ENCODE results near the gene HNRNPUL1.
A peak's percentile ranks its signal among the peaks of the same experiment; 100 is the strongest.

Gene HNRNPUL1

GRCh38 chr19:41319500-41320184 lies 55.5 kb downstream of the HNRNPUL1 start:
- Histone ChIP-seq H3K36me3 (ENCODE audit: insufficient read depth, low read length) (peaks cover 7% of the 10 kb centered on the region), H3K9ac (ENCODE audit: low read depth, low read length) (no peak overlapping the region)

GRCh38 chr19:41320185-41320518 lies 56.0 kb downstream of the HNRNPUL1 start:
- H3K4me1 ChIP-seq (ENCODE audit: insufficient read depth, low read length): peaks cover 35% of the 10 kb centered on the region
- H3K9ac ChIP-seq (ENCODE audit: low read depth, low read length): no peak overlapping the region
- peaks cover 7% of the 10 kb centered on the region for H3K36me3 ChIP-seq (ENCODE audit: insufficient read depth, low read length)

More at GRCh38 chr19:41319500-41320184, 55.5 kb downstream of the HNRNPUL1 start:
- H3K4me1 ChIP-seq (ENCODE audit: insufficient read depth, low read length): peaks cover 33% of the 10 kb centered on the region
- H3K9me3 ChIP-seq (ENCODE audit: control insufficient read depth, insufficient read depth, low read length): no peaks in the 10 kb centered on the region

GRCh38 chr19:41320568-41320967 lies 56.4 kb downstream of the HNRNPUL1 start:
- Histone ChIP-seq H3K9me3 (ENCODE audit: control insufficient read depth, insufficient read depth, low read length) (no peaks in the 10 kb centered on the region), H3K9ac (ENCODE audit: low read depth, low read length) (no peak overlapping the region), H3K4me1 (ENCODE audit: insufficient read depth, low read length) (peaks cover 35% of the 10 kb centered on the region), H3K36me3 (ENCODE audit: insufficient read depth, low read length) (peaks cover 7% of the 10 kb centered on the region)

More at GRCh38 chr19:41320185-41320518, 56.0 kb downstream of the HNRNPUL1 start:
- H3K9me3 ChIP-seq (ENCODE audit: control insufficient read depth, insufficient read depth, low read length): no peaks in the 10 kb centered on the region

- Histone ChIP-seq H3K9ac (ENCODE audit: low read depth, low read length) (no peak overlapping the region), H3K4me1 (ENCODE audit: insufficient read depth, low read length) (peaks cover 38% of the 10 kb centered on the region), H3K36me3 (ENCODE audit: insufficient read depth, low read length) (peaks cover 7% of the 10 kb centered on the region), H3K9me3 (ENCODE audit: control insufficient read depth, insufficient read depth, low read length) (no peaks in the 10 kb centered on the region)
These were observed 57.0 kb downstream of the HNRNPUL1 start for GRCh38 chr19:41321204-41321599.

GRCh38 chr19:41321600-41322270 lies 57.6 kb downstream of the HNRNPUL1 start:
- H3K36me3 ChIP-seq (ENCODE audit: insufficient read depth, low read length): peaks cover 7% of the 10 kb centered on the region
- H3K4me1 ChIP-seq (ENCODE audit: insufficient read depth, low read length): peaks cover 41% of the 10 kb centered on the region
- no peak overlapping the region for H3K9ac ChIP-seq (ENCODE audit: low read depth, low read length)
- H3K9me3 ChIP-seq (ENCODE audit: control insufficient read depth, insufficient read depth, low read length): no peaks in the 10 kb centered on the region

GRCh38 chr19:41322451-41322850 lies 58.3 kb downstream of the HNRNPUL1 start:
- peaks cover 47% of the 10 kb centered on the region for H3K4me1 ChIP-seq (ENCODE audit: insufficient read depth, low read length)
- H3K9me3 ChIP-seq (ENCODE audit: control insufficient read depth, insufficient read depth, low read length): no peaks in the 10 kb centered on the region
- no peaks in the 10 kb centered on the region for H3K36me3 ChIP-seq (ENCODE audit: insufficient read depth, low read length)
- H3K9ac ChIP-seq (ENCODE audit: low read depth, low read length): no peak overlapping the region

GRCh38 chr19:41323023-41323422 lies 58.9 kb downstream of the HNRNPUL1 start:
- Histone ChIP-seq H3K4me1 (ENCODE audit: insufficient read depth, low read length) (peaks cover 50% of the 10 kb centered on the region), H3K9me3 (ENCODE audit: control insufficient read depth, insufficient read depth, low read length) (no peaks in the 10 kb centered on the region), H3K36me3 (ENCODE audit: insufficient read depth, low read length) (no peaks in the 10 kb centered on the region), H3K9ac (ENCODE audit: low read depth, low read length) (no peak overlapping the region)

GRCh38 chr19:41323430-41324125 lies 59.4 kb downstream of the HNRNPUL1 start:
- H3K36me3 ChIP-seq (ENCODE audit: insufficient read depth, low read length): no peaks in the 10 kb centered on the region
- H3K9ac ChIP-seq (ENCODE audit: low read depth, low read length): no peak overlapping the region

GRCh38 chr19:41324231-41324702 lies 60.1 kb downstream of the HNRNPUL1 start:
- Histone ChIP-seq H3K9ac (ENCODE audit: low read depth, low read length) (peak overlapping the region; percentile 44), H3K36me3 (ENCODE audit: insufficient read depth, low read length) (no peaks in the 10 kb centered on the region), H3K4me1 (ENCODE audit: insufficient read depth, low read length) (peaks cover 58% of the 10 kb centered on the region), H3K9me3 (ENCODE audit: control insufficient read depth, insufficient read depth, low read length) (no peaks in the 10 kb centered on the region)

More at GRCh38 chr19:41323430-41324125, 59.4 kb downstream of the HNRNPUL1 start:
- Histone ChIP-seq H3K4me1 (ENCODE audit: insufficient read depth, low read length) (peaks cover 55% of the 10 kb centered on the region), H3K9me3 (ENCODE audit: control insufficient read depth, insufficient read depth, low read length) (no peaks in the 10 kb centered on the region)

- Histone ChIP-seq H3K36me3 (ENCODE audit: insufficient read depth, low read length) (no peaks in the 10 kb centered on the region), H3K4me1 (ENCODE audit: insufficient read depth, low read length) (peaks cover 58% of the 10 kb centered on the region), H3K9ac (ENCODE audit: low read depth, low read length) (peak overlapping the region; percentile 44), H3K9me3 (ENCODE audit: control insufficient read depth, insufficient read depth, low read length) (no peaks in the 10 kb centered on the region)
These were observed 60.9 kb downstream of the HNRNPUL1 start for GRCh38 chr19:41324921-41325639.

- Histone ChIP-seq H3K36me3 (ENCODE audit: insufficient read depth, low read length) (no peaks in the 10 kb centered on the region), H3K9ac (ENCODE audit: low read depth, low read length) (peak overlapping the region; percentile 44; the same call in 1 of the 2 replicates), H3K9me3 (ENCODE audit: control insufficient read depth, insufficient read depth, low read length) (no peaks in the 10 kb centered on the region), H3K4me1 (ENCODE audit: insufficient read depth, low read length) (peaks cover 58% of the 10 kb centered on the region)
These were observed 61.4 kb downstream of the HNRNPUL1 start for GRCh38 chr19:41325640-41325946.

- Histone ChIP-seq H3K4me1 (ENCODE audit: insufficient read depth, low read length) (peaks cover 57% of the 10 kb centered on the region), H3K9me3 (ENCODE audit: control insufficient read depth, insufficient read depth, low read length) (no peaks in the 10 kb centered on the region), H3K9ac (ENCODE audit: low read depth, low read length) (peak overlapping the region; percentile 44; the same call in 1 of the 2 replicates), H3K36me3 (ENCODE audit: insufficient read depth, low read length) (no peaks in the 10 kb centered on the region)
These were observed 62.0 kb downstream of the HNRNPUL1 start for GRCh38 chr19:41325947-41326706.

- Histone ChIP-seq H3K9ac (ENCODE audit: low read depth, low read length) (peak overlapping the region; percentile 34), H3K36me3 (ENCODE audit: insufficient read depth, low read length) (no peaks in the 10 kb centered on the region), H3K4me1 (ENCODE audit: insufficient read depth, low read length) (peaks cover 47% of the 10 kb centered on the region), H3K9me3 (ENCODE audit: control insufficient read depth, insufficient read depth, low read length) (no peaks in the 10 kb centered on the region)
These were observed 63.0 kb downstream of the HNRNPUL1 start for GRCh38 chr19:41327076-41327575.
